ENCODE measurements around the gene NUP160. TPM values are rescaled to one million over a fixed set of nuclear protein-coding genes. Genes with fewer than 3 reads are reported as not detected.

NUP160 gene
- total and polyA plus RNA-seq, 2 of the 13 experiments (the other 11 are each of a cell fraction or from before 2014, with no cell fraction given): 28.3 to 43.5 TPM

DNA sequence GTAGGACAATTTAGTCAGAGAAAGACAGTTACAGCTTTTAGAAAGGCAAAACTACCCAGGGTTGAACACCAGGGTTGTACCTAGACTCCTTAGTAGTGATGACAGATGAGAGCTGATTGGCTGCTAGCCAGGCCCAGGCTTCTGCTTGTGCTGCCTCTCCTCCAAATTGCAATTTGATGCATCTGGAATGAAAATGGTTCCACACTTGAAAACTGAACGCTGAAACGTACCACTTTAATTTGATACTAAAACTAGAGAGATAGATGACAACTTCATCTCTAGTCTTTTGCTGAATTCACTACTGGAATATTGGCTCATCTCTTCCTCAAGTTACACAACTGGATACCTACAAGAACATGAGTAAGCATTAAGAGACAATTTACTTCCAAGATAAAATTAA is 61.8 kb downstream of the NUP160 start:
- Histone ChIP-seq H3K27me3 (ENCODE audit: control insufficient read depth in 1 of 2, insufficient read depth in 2 of 2, low read length in 2 of 2) (no peaks in the 10 kb centered on the region), H3K4me3 (replicated peaks in 1 of 3; ENCODE audit: insufficient read depth in 1 of 3, low read depth in 2 of 3, low read length in 3 of 3) (no peak overlapping the region), H3K27ac (ENCODE audit: extremely low read length, insufficient read depth, low read length) (no peak overlapping the region), H3K9ac (ENCODE audit: insufficient read depth, low read depth, low read length) (no peak overlapping the region), H3K9me3 (ENCODE audit: low read length) (no peaks in the 10 kb centered on the region), H3K79me2 (ENCODE audit: insufficient read depth, low read length) (no peaks in the 10 kb centered on the region), H2AFZ (ENCODE audit: low read length) (no peak overlapping the region), H3K36me3 (replicated peaks in 1 of 2; ENCODE audit: control insufficient read depth in 1 of 2, insufficient read depth in 2 of 2, low read length in 2 of 2) (peaks cover 13 to 69% of the 10 kb centered on the region in 2 experiments), H4K20me1 (ENCODE audit: insufficient read depth, low read length) (no peaks in the 10 kb centered on the region), H3K4me2 (ENCODE audit: low read depth, low read length) (no peak overlapping the region), H3K4me1 (ENCODE audit: insufficient read depth, low read length) (0 out of 2 replicates have a peak, but pooled peaks cover 7% of the 10 kb centered on the region)
- intact Hi-C loops (cut with micrococcal nuclease; ENCODE audit: unreplicated experiment) (no loop called here), in situ Hi-C loops (cut with HindIII; ENCODE audit: extremely low pct_ligation_motif_present, low pct_unique_long_range_greater_than_20kb) (no loop called here)
- WGBS (ENCODE audit: low lambda C conversion rate): 98% methylated on average over 2 of the region's 2 CpGs
- DNase-seq (ENCODE audit: low spot score): no peak
- BruUV-seq (replicated peaks): no TSS peak
- ATAC-seq: no peak
- no peak for FAIRE-seq
- TF ChIP-seq CEBPB (IDR thresholded peaks at IDR 0.05; ENCODE audit: borderline replicate concordance, low read depth, low read length): 0 out of 2 replicates have a peak, but pooled peaks have one; percentile 4
- TF ChIP-seq REL (CRISPR knock-in tag; conservative IDR thresholded peaks at IDR 0.05): no peak
- ChIA-PET CTCF (ENCODE audit: low intra/inter-chr PET ratio, low total read pairs) (no interaction called here), POLR2A (no interaction called here)

DNA sequence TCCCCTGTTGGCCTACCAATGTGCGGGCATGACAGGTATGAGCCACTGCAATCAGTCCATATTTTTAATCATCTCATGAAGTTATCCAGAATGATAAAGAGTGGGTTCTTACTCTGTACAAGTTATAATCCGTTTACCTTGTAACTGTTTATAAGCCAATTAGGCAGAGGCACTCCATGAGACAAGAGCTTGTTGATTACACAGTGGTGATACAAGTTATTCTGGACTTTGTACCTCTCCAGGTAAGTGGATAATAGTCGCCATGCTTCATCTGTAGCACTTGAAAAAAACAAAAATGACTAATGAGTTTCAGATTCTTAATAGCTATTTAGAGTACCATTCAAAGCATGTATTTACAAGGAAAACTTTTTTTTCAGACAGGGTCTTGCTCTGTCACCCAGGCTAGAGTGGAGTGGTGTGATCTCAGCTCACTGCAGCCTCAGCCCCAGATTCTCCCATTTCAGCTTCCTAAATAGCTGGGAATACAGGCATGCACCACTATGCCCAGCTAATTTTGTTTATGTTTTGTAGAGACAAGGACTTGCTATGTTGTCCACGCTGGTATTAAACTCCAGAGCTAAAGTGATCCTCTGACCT is 63.3 kb downstream of the NUP160 start:
- ChIA-PET POLR2A (interaction anchor here (0.6 to 0.7 kb wide), 2 partner anchors 17 to 23 kb away, joined by 3 read pairs; no protein-coding TSS in a partner anchor), CTCF (ENCODE audit: low intra/inter-chr PET ratio, low total read pairs) (no interaction called here)
- BruUV-seq (replicated peaks): no TSS peak
- H3K27me3 ChIP-seq (ENCODE audit: control insufficient read depth in 1 of 2, insufficient read depth in 2 of 2, low read length in 2 of 2): no peaks in the 10 kb centered on the region
- in situ Hi-C loops (cut with HindIII; ENCODE audit: extremely low pct_ligation_motif_present, low pct_unique_long_range_greater_than_20kb) (no loop called here), intact Hi-C loops (cut with micrococcal nuclease; ENCODE audit: unreplicated experiment) (no loop called here)
- no peak for FAIRE-seq
- 86% methylated on average over 4 of the region's 4 CpGs for WGBS (ENCODE audit: low lambda C conversion rate)
- H2AFZ ChIP-seq (ENCODE audit: low read length): no peak overlapping the region
- H3K79me2 ChIP-seq (ENCODE audit: insufficient read depth, low read length): no peaks in the 10 kb centered on the region
- no peak for DNase-seq (ENCODE audit: low spot score)
- H3K4me2 ChIP-seq (ENCODE audit: low read depth, low read length): no peak overlapping the region
- H4K20me1 ChIP-seq (ENCODE audit: insufficient read depth, low read length): no peaks in the 10 kb centered on the region
- H3K36me3 ChIP-seq (replicated peaks in 1 of 2; ENCODE audit: control insufficient read depth in 1 of 2, insufficient read depth in 2 of 2, low read length in 2 of 2): peaks cover 18 to 66% of the 10 kb centered on the region in 2 experiments
- H3K4me3 ChIP-seq (replicated peaks in 1 of 3; ENCODE audit: insufficient read depth in 1 of 3, low read depth in 2 of 3, low read length in 3 of 3): no peak overlapping the region
- TF ChIP-seq JUN (CRISPR knock-in tag; IDR thresholded peaks at IDR 0.05): no peak
- TF ChIP-seq ZNF570 (CRISPR knock-in tag; IDR thresholded peaks at IDR 0.05; ENCODE audit: borderline replicate concordance): no peak
- TF ChIP-seq NR2C2 (CRISPR knock-in tag; IDR thresholded peaks at IDR 0.05; ENCODE audit: borderline replicate concordance): no peak
- no peak for TF ChIP-seq ZNF660 (CRISPR knock-in tag; IDR thresholded peaks at IDR 0.05; ENCODE audit: borderline replicate concordance, low read depth)
- no peak for TF ChIP-seq ZNF282 (IDR thresholded peaks at IDR 0.05; ENCODE audit: partially characterized antibody)
- no peak for TF ChIP-seq HDAC6 (IDR thresholded peaks at IDR 0.05; ENCODE audit: low read depth, low read length)
- TF ChIP-seq SSRP1 (CRISPR knock-in tag; IDR thresholded peaks at IDR 0.05): no peak
- no peak for TF ChIP-seq ZNF367 (CRISPR knock-in tag; IDR thresholded peaks at IDR 0.05; ENCODE audit: borderline replicate concordance)
- TF ChIP-seq KLF16 (CRISPR knock-in tag; IDR thresholded peaks at IDR 0.05): no peak
- no peak for TF ChIP-seq ZBTB3 (CRISPR knock-in tag; IDR thresholded peaks at IDR 0.05; ENCODE audit: borderline replicate concordance, low read depth)
- TF ChIP-seq, protein P1, sequence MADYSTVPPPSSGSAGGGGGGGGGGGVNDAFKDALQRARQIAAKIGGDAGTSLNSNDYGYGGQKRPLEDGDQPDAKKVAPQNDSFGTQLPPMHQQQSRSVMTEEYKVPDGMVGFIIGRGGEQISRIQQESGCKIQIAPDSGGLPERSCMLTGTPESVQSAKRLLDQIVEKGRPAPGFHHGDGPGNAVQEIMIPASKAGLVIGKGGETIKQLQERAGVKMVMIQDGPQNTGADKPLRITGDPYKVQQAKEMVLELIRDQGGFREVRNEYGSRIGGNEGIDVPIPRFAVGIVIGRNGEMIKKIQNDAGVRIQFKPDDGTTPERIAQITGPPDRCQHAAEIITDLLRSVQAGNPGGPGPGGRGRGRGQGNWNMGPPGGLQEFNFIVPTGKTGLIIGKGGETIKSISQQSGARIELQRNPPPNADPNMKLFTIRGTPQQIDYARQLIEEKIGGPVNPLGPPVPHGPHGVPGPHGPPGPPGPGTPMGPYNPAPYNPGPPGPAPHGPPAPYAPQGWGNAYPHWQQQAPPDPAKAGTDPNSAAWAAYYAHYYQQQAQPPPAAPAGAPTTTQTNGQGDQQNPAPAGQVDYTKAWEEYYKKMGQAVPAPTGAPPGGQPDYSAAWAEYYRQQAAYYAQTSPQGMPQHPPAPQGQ (CRISPR knock-in tag; IDR thresholded peaks at IDR 0.05; ENCODE audit: borderline replicate concordance): no peak
- TF ChIP-seq TCF12 (IDR thresholded peaks at IDR 0.05): no peak
- TF ChIP-seq TCF12 (CRISPR knock-in tag; IDR thresholded peaks at IDR 0.05): no peak
- ATAC-seq: no peak
- no peak overlapping the region for H3K9ac ChIP-seq (ENCODE audit: insufficient read depth, low read depth, low read length)
- 0 out of 2 replicates have a peak, but pooled peaks cover 7% of the 10 kb centered on the region for H3K4me1 ChIP-seq (ENCODE audit: insufficient read depth, low read length)
- no peak overlapping the region for H3K27ac ChIP-seq (ENCODE audit: extremely low read length, insufficient read depth, low read length)
- no peaks in the 10 kb centered on the region for H3K9me3 ChIP-seq (ENCODE audit: low read length)

Data from HepG2 (cell line).